ENCODE measurements around the gene VDR.

Gene VDR

GRCh38 chr12:47946413-47947323 lies 41.9 kb upstream of the VDR start:
- no peak for DNase-seq (ENCODE audit: low read depth, low spot score)
- no peak for TF ChIP-seq CTCF (IDR thresholded peaks at IDR 0.05; ENCODE audit: insufficient read depth, low read length, missing control alignments)
- H3K4me3 ChIP-seq (ENCODE audit: low read depth, low read length): no peak overlapping the region
- POLR2A ChIA-PET: no interaction called here
- CTCF ChIA-PET: interaction anchor here (0.6 to 10.5 kb wide), 13 partner anchors 11 to 241 kb away, joined by 3 to 131 read pairs (median 7); partner anchors contain the start of genes RPAP3, TMEM106C and VDR

- no peak overlapping the region for H3K4me3 ChIP-seq (ENCODE audit: low read depth, low read length)
- POLR2A ChIA-PET: no interaction called here
- CTCF ChIA-PET: interaction anchor here (0.8 to 10.5 kb wide), 5 partner anchors 17 to 231 kb away, joined by 3 to 131 read pairs (median 19); partner anchors contain the start of gene TMEM106C
- no peak for TF ChIP-seq CTCF (IDR thresholded peaks at IDR 0.05; ENCODE audit: insufficient read depth, low read length, missing control alignments)
- no peak for DNase-seq (ENCODE audit: low read depth, low spot score)
These were observed 40.5 kb upstream of the VDR start for GRCh38 chr12:47945341-47945728.

GRCh38 chr12:47944685-47945340 lies 40.0 kb upstream of the VDR start:
- POLR2A ChIA-PET: no interaction called here
- no peak for TF ChIP-seq CTCF (IDR thresholded peaks at IDR 0.05; ENCODE audit: insufficient read depth, low read length, missing control alignments)
- CTCF ChIA-PET: interaction anchor here (4.2 kb wide), 1 partner anchor 17 kb away, joined by 26 read pairs; the partner anchor contains the start of gene TMEM106C
- DNase-seq (ENCODE audit: low read depth, low spot score): no peak
- H3K4me3 ChIP-seq (ENCODE audit: low read depth, low read length): no peak overlapping the region

GRCh38 chr12:47943623-47944340 lies 39.0 kb upstream of the VDR start:
- no peak for DNase-seq (ENCODE audit: low read depth, low spot score)
- POLR2A ChIA-PET: no interaction called here
- H3K4me3 ChIP-seq (ENCODE audit: low read depth, low read length): no peak overlapping the region
- TF ChIP-seq CTCF (IDR thresholded peaks at IDR 0.05; ENCODE audit: insufficient read depth, low read length, missing control alignments): no peak
- CTCF ChIA-PET: interaction anchor here (4.2 kb wide), 1 partner anchor 18 kb away, joined by 26 read pairs; the partner anchor contains the start of gene TMEM106C

- CTCF ChIA-PET: no interaction called here
- no peak for DNase-seq (ENCODE audit: low read depth, low spot score)
- H3K4me3 ChIP-seq (ENCODE audit: low read depth, low read length): no peak overlapping the region
- POLR2A ChIA-PET: no interaction called here
- TF ChIP-seq CTCF (IDR thresholded peaks at IDR 0.05; ENCODE audit: insufficient read depth, low read length, missing control alignments): no peak
These were observed 37.9 kb upstream of the VDR start for GRCh38 chr12:47942614-47943225.
